WERI-Rb-1 (cell line): Measurements from ENCODE around the gene AP1S3.
"Not testable (repeated sequence)": the region's sequence is repeated elsewhere in the genome, so short reads cannot be mapped to it uniquely, and the experiment has no call there.

Experiments
- DNase-seq: peaks from one replicate; pipeline ENCODE4 v3.0.0-alpha.2; 2020
- H3K27ac ChIP-seq: fragments of 250-450 bp; sonication (Bioruptor Pico); 2 replicates; pipeline ENCODE4 v1.5.1; 2020; ENCODE audit warnings: mild to moderate bottlenecking, moderate library complexity
- H3K27me3 ChIP-seq: fragments of 250-450 bp; sonication (Bioruptor Pico); 2 replicates; pipeline ENCODE4 v1.5.1; 2021; ENCODE audit warnings: mild to moderate bottlenecking, low read depth, moderate library complexity; ENCODE audit not compliant: insufficient read depth, severe bottlenecking
- H3K36me3 ChIP-seq: fragments of 250-450 bp; sonication (Bioruptor Pico); 2 replicates; pipeline ENCODE4 v1.5.1; 2020; ENCODE audit warnings: mild to moderate bottlenecking, moderate library complexity
- H3K4me3 ChIP-seq: 2 replicates; pipeline ENCODE4 v1.5.1; 2011; ENCODE audit warnings: low read depth, mild to moderate bottlenecking, control low read depth, low read length
- H3K9me3 ChIP-seq: fragments of 250-450 bp; sonication (Bioruptor Pico); 2 replicates; pipeline ENCODE4 v1.5.1; 2021; ENCODE audit warnings: mild to moderate bottlenecking, moderate library complexity; ENCODE audit not compliant: severe bottlenecking
- CTCF ChIP-seq: IDR thresholded peaks from 2 replicates; pipeline ENCODE4 v1.5.1; 2011; ENCODE audit warnings: low read depth, mild to moderate bottlenecking, control low read depth, inconsistent platforms, low read length

The AP1S3 gene

GRCh38 chr2:223797037-223797436, 40.3 kb downstream of the AP1S3 start:
- no peak for DNase-seq
- TF ChIP-seq CTCF = no peak
- Histone ChIP-seq H3K27ac (no peak overlapping the region), H3K27me3 (no peaks in the 10 kb centered on the region), H3K9me3 (no peaks in the 10 kb centered on the region), H3K4me3 (no peak overlapping the region), H3K36me3 (no peaks in the 10 kb centered on the region)

GRCh38 chr2:223789423-223789822, 48.0 kb downstream of the AP1S3 start:
- TF ChIP-seq CTCF = no peak
- H3K27ac ChIP-seq = no peak overlapping the region
- no peak overlapping the region for H3K4me3 ChIP-seq
- H3K9me3 ChIP-seq = no peaks in the 10 kb centered on the region
- no peaks in the 10 kb centered on the region for H3K27me3 ChIP-seq
- no peaks in the 10 kb centered on the region for H3K36me3 ChIP-seq
- DNase-seq = no peak

GRCh38 chr2:223788826-223789225, 48.6 kb downstream of the AP1S3 start:
- H3K36me3 ChIP-seq = no peaks in the 10 kb centered on the region
- DNase-seq = no peak
- no peaks in the 10 kb centered on the region for H3K27me3 ChIP-seq
- H3K9me3 ChIP-seq = no peaks in the 10 kb centered on the region
- TF ChIP-seq CTCF = no peak
- no peak overlapping the region for H3K27ac ChIP-seq
- H3K4me3 ChIP-seq = no peak overlapping the region

GRCh38 chr2:223788106-223788505, 49.3 kb downstream of the AP1S3 start:
- H3K27ac ChIP-seq, H3K4me3 ChIP-seq, H3K27me3 ChIP-seq, DNase-seq, H3K9me3 ChIP-seq, H3K36me3 ChIP-seq: not testable (repeated sequence)

- no peak for DNase-seq
- TF ChIP-seq CTCF = no peak
- H3K27ac ChIP-seq = no peak overlapping the region
Measured at GRCh38 chr2:223787358-223787757, 50.0 kb downstream of the AP1S3 start.

GRCh38 chr2:223786943-223787342, 50.4 kb downstream of the AP1S3 start:
- no peak overlapping the region for H3K27ac ChIP-seq
- no peak for TF ChIP-seq CTCF
- H3K36me3 ChIP-seq = no peaks in the 10 kb centered on the region
- H3K9me3 ChIP-seq = no peaks in the 10 kb centered on the region
- H3K27me3 ChIP-seq = no peaks in the 10 kb centered on the region
- no peak for DNase-seq
- H3K4me3 ChIP-seq = no peak overlapping the region

More at GRCh38 chr2:223787358-223787757, 50.0 kb downstream of the AP1S3 start:
- Histone ChIP-seq H3K36me3 (no peaks in the 10 kb centered on the region), H3K4me3 (no peak overlapping the region), H3K27me3 (no peaks in the 10 kb centered on the region), H3K9me3 (no peaks in the 10 kb centered on the region)
